Transverse colon (tissue), 3 donors: ENCODE data around the gene KRTAP10-8.

Source experiments
- EP300 ChIP-seq: sonication (generic); formaldehyde crosslinking; IDR thresholded peaks from one replicate; pipeline ENCODE4 v1.6.1; 2017; ENCODE audit warnings: antibody characterized with exemption, low read depth
- POLR2A ChIP-seq: fragments of 450-650 bp; IDR thresholded peaks from one replicate; pipeline ENCODE4 v1.6.1; 2016; ENCODE audit warnings: antibody characterized with exemption, mild to moderate bottlenecking, moderate library complexity
- TF ChIP-seq, protein P1 (sequence below), 5 experiments: fragments of 200-600 bp in 3 of 5; fragments of 450-650 bp in 2 of 5; sonication (generic) in 3 of 5; IDR thresholded peaks; 1 replicate in 2 of 5; 2 replicates in 3 of 5; pipeline ENCODE4 v1.5.1; 2016 to 2017; ENCODE audit warnings: antibody characterized with exemption in 5 of 5, inconsistent platforms in 3 of 5, mild to moderate bottlenecking in 2 of 5, moderate library complexity in 1 of 5

DNA sequence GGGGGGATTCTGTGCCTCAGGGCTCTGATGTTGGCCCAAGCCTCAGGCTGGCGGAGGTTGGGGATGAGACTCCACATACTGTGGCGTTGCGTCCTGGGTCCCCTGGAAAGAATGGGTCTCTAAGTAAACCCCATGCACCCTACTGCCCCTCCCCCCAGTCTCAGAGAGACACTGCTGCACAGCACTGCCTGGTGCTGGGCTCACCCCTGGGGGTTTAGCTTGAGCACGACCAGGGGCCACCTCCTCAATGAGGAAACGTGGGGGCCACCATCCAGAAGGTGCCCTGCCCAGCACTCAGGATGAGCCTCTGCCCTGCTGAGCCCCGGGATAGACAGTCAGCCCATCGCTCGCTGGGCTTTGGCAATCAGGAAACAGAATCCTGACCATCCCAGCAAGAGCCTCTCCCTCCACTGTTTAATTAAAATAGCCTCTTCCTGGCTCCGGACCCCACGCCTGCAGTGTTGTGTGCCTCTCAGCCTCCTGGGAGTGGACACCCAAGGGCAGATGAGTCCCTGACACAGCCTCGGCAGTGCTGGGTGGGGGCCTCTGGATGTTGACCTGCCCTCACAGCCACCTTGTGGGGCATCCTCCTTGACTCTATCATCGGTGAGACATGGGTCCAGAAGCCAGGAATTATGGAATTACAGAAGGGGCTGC is 41.9 kb upstream of the KRTAP10-8 start:
- TF ChIP-seq POLR2A = no peak
- TF ChIP-seq, protein P1, sequence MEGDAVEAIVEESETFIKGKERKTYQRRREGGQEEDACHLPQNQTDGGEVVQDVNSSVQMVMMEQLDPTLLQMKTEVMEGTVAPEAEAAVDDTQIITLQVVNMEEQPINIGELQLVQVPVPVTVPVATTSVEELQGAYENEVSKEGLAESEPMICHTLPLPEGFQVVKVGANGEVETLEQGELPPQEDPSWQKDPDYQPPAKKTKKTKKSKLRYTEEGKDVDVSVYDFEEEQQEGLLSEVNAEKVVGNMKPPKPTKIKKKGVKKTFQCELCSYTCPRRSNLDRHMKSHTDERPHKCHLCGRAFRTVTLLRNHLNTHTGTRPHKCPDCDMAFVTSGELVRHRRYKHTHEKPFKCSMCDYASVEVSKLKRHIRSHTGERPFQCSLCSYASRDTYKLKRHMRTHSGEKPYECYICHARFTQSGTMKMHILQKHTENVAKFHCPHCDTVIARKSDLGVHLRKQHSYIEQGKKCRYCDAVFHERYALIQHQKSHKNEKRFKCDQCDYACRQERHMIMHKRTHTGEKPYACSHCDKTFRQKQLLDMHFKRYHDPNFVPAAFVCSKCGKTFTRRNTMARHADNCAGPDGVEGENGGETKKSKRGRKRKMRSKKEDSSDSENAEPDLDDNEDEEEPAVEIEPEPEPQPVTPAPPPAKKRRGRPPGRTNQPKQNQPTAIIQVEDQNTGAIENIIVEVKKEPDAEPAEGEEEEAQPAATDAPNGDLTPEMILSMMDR (IDR thresholded peaks at IDR 0.05) = no peak
- no peak for TF ChIP-seq EP300
